Upper lobe of left lung (tissue), 4 donors: ENCODE data around the gene TTLL10.

Source experiments
- EP300 ChIP-seq, 4 donors: sonication (generic); formaldehyde crosslinking; IDR thresholded peaks; one replicate each; pipeline ENCODE4 v1.5.1; 2017; ENCODE audit warnings: antibody characterized with exemption in 4 of 4, control low read depth in 2 of 4
- POLR2A ChIP-seq, 4 donors: fragments of 450-650 bp; IDR thresholded peaks; one replicate each; pipeline ENCODE4 v1.5.1; 2016 to 2017; ENCODE audit warnings: antibody characterized with exemption in 4 of 4, mild to moderate bottlenecking in 2 of 4
- POLR2AphosphoS5 ChIP-seq, 2 donors: sonication (generic); formaldehyde crosslinking; IDR thresholded peaks; one replicate each; pipeline ENCODE4 v1.5.1; 2017; ENCODE audit warnings: antibody characterized with exemption in 2 of 2
- TF ChIP-seq, protein P1 (sequence below), 6 experiments: fragments of 450-650 bp in 4 of 6; fragments of 200-600 bp in 2 of 6; sonication (generic) in 2 of 6; IDR thresholded peaks; one replicate each; pipeline ENCODE4 v1.5.1; 2016 to 2019; ENCODE audit warnings: antibody characterized with exemption in 6 of 6

GRCh38 chr1:1146596-1146995, 27.1 kb upstream of the TTLL10 start:
- TF ChIP-seq, protein P1, sequence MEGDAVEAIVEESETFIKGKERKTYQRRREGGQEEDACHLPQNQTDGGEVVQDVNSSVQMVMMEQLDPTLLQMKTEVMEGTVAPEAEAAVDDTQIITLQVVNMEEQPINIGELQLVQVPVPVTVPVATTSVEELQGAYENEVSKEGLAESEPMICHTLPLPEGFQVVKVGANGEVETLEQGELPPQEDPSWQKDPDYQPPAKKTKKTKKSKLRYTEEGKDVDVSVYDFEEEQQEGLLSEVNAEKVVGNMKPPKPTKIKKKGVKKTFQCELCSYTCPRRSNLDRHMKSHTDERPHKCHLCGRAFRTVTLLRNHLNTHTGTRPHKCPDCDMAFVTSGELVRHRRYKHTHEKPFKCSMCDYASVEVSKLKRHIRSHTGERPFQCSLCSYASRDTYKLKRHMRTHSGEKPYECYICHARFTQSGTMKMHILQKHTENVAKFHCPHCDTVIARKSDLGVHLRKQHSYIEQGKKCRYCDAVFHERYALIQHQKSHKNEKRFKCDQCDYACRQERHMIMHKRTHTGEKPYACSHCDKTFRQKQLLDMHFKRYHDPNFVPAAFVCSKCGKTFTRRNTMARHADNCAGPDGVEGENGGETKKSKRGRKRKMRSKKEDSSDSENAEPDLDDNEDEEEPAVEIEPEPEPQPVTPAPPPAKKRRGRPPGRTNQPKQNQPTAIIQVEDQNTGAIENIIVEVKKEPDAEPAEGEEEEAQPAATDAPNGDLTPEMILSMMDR (IDR thresholded peaks at IDR 0.05) = no peak
- TF ChIP-seq POLR2AphosphoS5 (IDR thresholded peaks at IDR 0.05) (no peak), POLR2A (IDR thresholded peaks at IDR 0.05) (no peak), EP300 (IDR thresholded peaks at IDR 0.05) (no peak)
